Motor neuron (in vitro differentiated cells): Measurements from ENCODE around the gene EFNA1. TPM values are rescaled to one million over a fixed set of nuclear protein-coding genes. Genes with fewer than 3 reads are reported as not detected.
A peak's percentile ranks its signal among the peaks of the same experiment; 100 is the strongest.

Source experiments
- ATAC-seq, 8 experiments: fragments of 200-7000 bp; cut with Tn5 transposase; replicated peaks in 6 of 8; 2 replicates each; pipeline ENCODE4 v1.8.0; 2021; ENCODE audit warnings: mild to moderate bottlenecking in 8 of 8, moderate library complexity in 8 of 8
- H3K27ac ChIP-seq, 2 donors: fragments of 250-450 bp; sonication (Bioruptor Pico); 2 replicates each; pipeline ENCODE4 v1.9.0; 2021; ENCODE audit warnings: antibody characterized with exemption in 2 of 2, mild to moderate bottlenecking in 2 of 2, moderate library complexity in 1 of 2
- H3K4me1 ChIP-seq, 2 donors: fragments of 250-450 bp; sonication (Bioruptor Pico); replicated peaks in 1 of 2; 2 replicates each; pipeline ENCODE4 v1.6.1; 2021; ENCODE audit warnings: antibody characterized with exemption in 2 of 2, mild to moderate bottlenecking in 2 of 2, moderate library complexity in 1 of 2
- H3K4me3 ChIP-seq, 5 donors: fragments of 250-450 bp; sonication (Bioruptor Pico); 2 replicates each; pipeline ENCODE4 v1.9.0; 2021; ENCODE audit warnings: antibody characterized with exemption in 5 of 5, mild to moderate bottlenecking in 5 of 5, moderate library complexity in 4 of 5
- WGBS, 10 experiments: fragments of 450-650 bp; shearing (Covaris generic); methylation state at CpG; one replicate each; pipeline ENCODE4 v1.0.0; 2022; 5-methylcytosine and 5-hydroxymethylcytosine counted together
- in situ Hi-C, 9 experiments: fragments of 400-800 bp; cut with MboI; loops; one replicate each; pipeline ENCODE4 v1.15.0; 2021; ENCODE audit warnings: low sequenced_read_pairs in 9 of 9, low pct_unique_long_range_greater_than_20kb in 2 of 9; ENCODE audit not compliant: unreplicated experiment in 9 of 9
- total RNA-seq, 8 experiments: library from RNA; unstranded; fragments of 300-600 nt; gene quantifications; 2 replicates each; pipeline versions ENCODE4 v1.2.3 to v1.2.4, GENCODE V29; 2022

Gene EFNA1
- total RNA-seq, 8 experiments from 2014 or later, result 0.92 to 61.0 (median 1.6) TPM

- peak; percentile 70 to 79 (median 74) for ATAC-seq
- 0 to 4% (median 0%) methylated on average over 3 to 13 of the region's 67 CpGs; no CpG with 5 or more reads in 5 of the 10 experiments for WGBS, 10 experiments
- peak overlapping the region; percentile 44 to 70 (median 56) for H3K4me3 ChIP-seq
- in situ Hi-C loops, result no loop called here
- H3K27ac ChIP-seq, result peak overlapping the region; percentile 53 to 70
- H3K4me1 ChIP-seq, result peaks cover 37 to 40% of the 10 kb centered on the region in 2 donors
These were observed 42.8 kb upstream of the EFNA1 start for GRCh38 chr1:155084722-155085503.

DNA sequence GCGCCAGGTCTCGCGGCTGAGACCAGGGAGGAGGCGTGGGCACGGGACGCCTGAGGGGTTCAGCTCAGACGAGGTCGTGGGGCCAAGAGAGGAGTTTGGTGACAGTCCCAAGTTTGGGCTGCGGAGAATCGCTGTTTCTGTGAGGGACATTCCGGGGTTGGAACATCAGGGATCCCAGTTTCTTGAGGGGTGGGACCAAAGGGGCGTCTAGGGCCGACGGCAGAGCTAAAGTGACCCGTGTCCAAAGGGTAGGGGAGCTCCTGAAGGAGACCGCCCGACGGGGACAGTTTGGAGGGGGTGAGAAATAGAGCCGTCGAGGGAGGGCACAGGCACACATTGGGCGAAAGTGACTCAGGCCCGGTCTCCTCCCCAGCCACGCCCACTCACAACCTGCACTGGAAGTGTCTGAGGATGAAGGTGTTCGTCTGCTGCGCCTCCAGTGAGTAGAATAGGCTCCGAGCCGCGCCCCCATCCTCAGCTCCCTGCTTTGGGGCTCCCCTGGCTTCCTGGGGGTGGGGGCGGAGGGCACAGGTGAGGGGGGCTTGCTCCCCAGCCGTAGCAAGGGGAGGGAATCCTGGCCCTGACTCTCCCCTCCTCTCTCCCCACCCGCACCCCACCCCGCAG is 42.1 kb upstream of the EFNA1 start:
- H3K4me3 ChIP-seq, result peak overlapping the region; percentile 44 to 70 (median 56)
- WGBS, 10 experiments, result 0 to 18% (median 0%) methylated on average over 2 to 3 of the region's 32 CpGs; no CpG with 5 or more reads in 7 of the 10 experiments
- H3K4me1 ChIP-seq, result peaks cover 37 to 40% of the 10 kb centered on the region in 2 donors
- ATAC-seq, result peak in 3 of 8 experiments; percentile 12 to 31 (median 25)
- in situ Hi-C loops, result no loop called here
- H3K27ac ChIP-seq, result no peak overlapping the region

- Histone ChIP-seq H3K4me1 (peaks cover 37 to 38% of the 10 kb centered on the region in 2 donors), H3K27ac (no peak overlapping the region), H3K4me3 (peak overlapping the region in 3 of 5 donors; percentile 56 to 70 (median 61))
- WGBS, 10 experiments, result 22 to 44% (median 40%) methylated on average over 4 to 8 of the region's 24 CpGs; no CpG with 5 or more reads in 7 of the 10 experiments
- ATAC-seq, result peak in 3 of 8 experiments; percentile 1 to 7 (median 4)
- in situ Hi-C loops, result no loop called here
These were observed 41.4 kb upstream of the EFNA1 start for GRCh38 chr1:155086128-155086741.

DNA sequence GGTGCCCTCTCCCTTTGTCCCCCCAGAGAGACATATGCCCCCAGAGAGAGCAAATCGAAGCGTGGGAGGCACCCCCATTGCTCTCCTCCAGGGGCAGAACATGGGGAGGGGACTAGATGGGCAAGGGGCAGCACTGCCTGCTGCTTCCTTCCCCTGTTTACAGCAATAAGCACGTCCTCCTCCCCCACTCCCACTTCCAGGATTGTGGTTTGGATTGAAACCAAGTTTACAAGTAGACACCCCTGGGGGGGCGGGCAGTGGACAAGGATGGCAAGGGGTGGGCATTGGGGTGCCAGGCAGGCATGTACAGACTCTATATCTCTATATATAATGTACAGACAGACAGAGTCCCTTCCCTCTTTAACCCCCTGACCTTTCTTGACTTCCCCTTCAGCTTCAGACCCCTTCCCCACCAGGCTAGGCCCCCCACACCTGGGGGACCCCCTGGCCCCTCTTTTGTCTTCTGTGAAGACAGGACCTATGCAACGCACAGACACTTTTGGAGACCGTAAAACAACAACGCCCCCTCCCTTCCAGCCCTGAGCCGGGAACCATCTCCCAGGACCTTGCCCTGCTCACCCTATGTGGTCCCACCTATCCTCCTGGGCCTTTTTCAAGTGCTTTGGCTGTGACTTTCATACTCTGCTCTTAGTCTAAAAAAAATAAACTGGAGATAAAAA is 40.7 kb upstream of the EFNA1 start:
- peaks cover 32 to 37% of the 10 kb centered on the region in 2 donors for H3K4me1 ChIP-seq
- 30 to 100% (median 59%) methylated on average over 1 to 4 of the region's 8 CpGs; no CpG with 5 or more reads in 6 of the 10 experiments for whole genome bisulfite sequencing, 10 experiments
- no peak overlapping the region for H3K4me3 ChIP-seq
- in situ Hi-C loops, result no loop called here
- no peak for ATAC-seq
- H3K27ac ChIP-seq, result no peak overlapping the region

- in situ Hi-C loops, result loop anchor here in 4 of 9 experiments (5.0 to 10.0 kb wide), 2 partner anchors 73 to 76 kb away; no protein-coding TSS in a partner anchor
- peak; percentile 65 to 89 (median 74) for ATAC-seq
- Histone ChIP-seq H3K4me3 (peak overlapping the region in 1 of 5 donors; percentile 3), H3K27ac (no peak overlapping the region), H3K4me1 (peaks cover 3 to 17% of the 10 kb centered on the region in 2 donors)
- WGBS, 10 experiments, result 0 to 48% (median 13%) methylated on average over 1 to 18 of the region's 29 CpGs; no CpG with 5 or more reads in 2 of the 10 experiments
These were observed 36.3 kb upstream of the EFNA1 start for GRCh38 chr1:155091071-155092051.

- in situ Hi-C loops, result loop anchor here in 4 of 9 experiments (5.0 to 10.0 kb wide), 2 partner anchors 73 to 75 kb away; no protein-coding TSS in a partner anchor
- peak in 2 of 8 experiments; percentile 2 to 12 for ATAC-seq
- Histone ChIP-seq H3K4me3 (no peak overlapping the region), H3K27ac (no peak overlapping the region), H3K4me1 (peaks cover 3 to 17% of the 10 kb centered on the region in 2 donors)
- WGBS, 10 experiments, result 40 to 100% (median 70%) methylated on average over 1 of the region's 6 CpGs; no CpG with 5 or more reads in 6 of the 10 experiments
These were observed 35.5 kb upstream of the EFNA1 start for GRCh38 chr1:155092131-155092530.

DNA sequence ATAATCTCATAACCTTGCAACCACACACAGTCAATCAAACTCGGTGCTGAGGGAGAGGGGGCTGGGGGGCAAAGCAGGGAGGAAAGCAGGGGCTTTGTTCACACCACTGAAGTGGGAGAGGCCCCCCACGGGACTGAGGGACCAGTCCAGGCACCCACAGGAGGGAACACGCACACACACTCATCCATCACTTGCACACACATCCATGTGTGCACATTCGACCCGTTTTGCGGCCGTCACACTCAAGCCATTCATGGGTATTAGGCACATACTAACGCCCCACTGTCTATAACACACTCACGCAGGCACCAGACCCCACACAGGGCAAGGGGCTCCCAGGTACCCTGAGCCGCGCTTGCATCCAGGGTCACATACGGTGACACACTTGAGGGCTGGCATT is 35.0 kb upstream of the EFNA1 start:
- WGBS, 10 experiments, result 0 to 93% (median 68%) methylated on average over 1 to 5 of the region's 12 CpGs; no CpG with 5 or more reads in 3 of the 10 experiments
- no peak overlapping the region for H3K27ac ChIP-seq
- H3K4me3 ChIP-seq, result no peak overlapping the region
- ATAC-seq, result no peak
- in situ Hi-C loops, result loop anchor here in 4 of 9 experiments (5.0 to 10.0 kb wide), 2 partner anchors 72 to 75 kb away; no protein-coding TSS in a partner anchor
- peaks cover 3 to 17% of the 10 kb centered on the region in 2 donors for H3K4me1 ChIP-seq

GRCh38 chr1:155093911-155094621 is 33.6 kb upstream of the EFNA1 start:
- in situ Hi-C loops, result loop anchor here in 4 of 9 experiments (5.0 to 10.0 kb wide), 2 partner anchors 71 to 73 kb away; no protein-coding TSS in a partner anchor
- no peak overlapping the region for H3K4me3 ChIP-seq

DNA sequence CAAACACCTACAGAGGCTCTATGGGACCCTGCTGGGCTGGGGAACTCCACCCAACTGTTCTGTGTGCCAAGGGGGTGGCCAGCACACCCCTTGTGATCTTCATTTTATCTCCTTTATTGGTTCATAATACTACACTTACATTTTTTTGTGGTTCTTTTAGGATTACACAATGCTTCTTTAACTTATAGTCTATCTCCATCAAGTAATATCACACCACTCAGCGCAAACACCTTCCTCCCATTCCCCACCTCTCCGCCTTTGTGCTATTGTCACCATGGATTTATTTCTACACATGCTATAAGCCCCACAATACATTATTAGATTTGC is 33.1 kb upstream of the EFNA1 start:
- ATAC-seq, result no peak
- in situ Hi-C loops, result loop anchor here in 4 of 9 experiments (5.0 to 10.0 kb wide), 2 partner anchors 70 to 73 kb away; no protein-coding TSS in a partner anchor
- no peak overlapping the region for H3K27ac ChIP-seq
- H3K4me1 ChIP-seq, result peaks cover 3 to 17% of the 10 kb centered on the region in 2 donors
- no peak overlapping the region for H3K4me3 ChIP-seq
- WGBS, 10 experiments, result 33 to 100% (median 76%) methylated on average over 1 to 2 of the region's 2 CpGs

More at GRCh38 chr1:155093911-155094621, 33.6 kb upstream of the EFNA1 start:
- Histone ChIP-seq H3K27ac (no peak overlapping the region), H3K4me1 (peaks cover 3 to 17% of the 10 kb centered on the region in 2 donors)
- 0 to 80% (median 16%) methylated on average over 2 to 7 of the region's 13 CpGs for WGBS, 10 experiments
- peak; percentile 42 to 70 (median 61) for ATAC-seq

DNA sequence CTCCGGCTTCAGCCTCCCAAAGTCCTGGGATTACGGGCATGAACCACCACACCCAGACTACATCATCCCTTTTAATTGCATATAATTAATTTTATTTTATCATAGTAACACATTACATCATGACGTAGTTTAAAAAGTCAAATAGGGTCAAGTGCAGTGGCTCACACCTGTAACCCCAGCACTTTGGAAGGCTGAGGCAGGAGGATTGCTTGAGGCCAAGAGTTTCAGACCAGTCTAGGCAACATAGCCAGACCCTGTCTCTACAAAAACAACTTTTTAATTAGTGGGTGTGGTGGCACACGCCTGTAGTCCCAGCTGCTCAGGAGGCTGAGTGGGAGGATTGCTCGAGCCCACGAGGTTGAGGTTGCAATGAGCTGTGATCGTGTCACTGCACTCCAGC is 28.3 kb upstream of the EFNA1 start:
- WGBS, 10 experiments, result 40 to 100% (median 83%) methylated on average over 1 to 7 of the region's 7 CpGs
- ATAC-seq, result no peak
- no peak overlapping the region for H3K27ac ChIP-seq
- in situ Hi-C loops, result loop anchor here in 3 of 9 experiments (10.0 kb wide), 1 partner anchor 65 kb away; no protein-coding TSS in a partner anchor
- peaks cover 2% of the 10 kb centered on the region in 2 donors for H3K4me1 ChIP-seq
- H3K4me3 ChIP-seq, result no peak overlapping the region

DNA sequence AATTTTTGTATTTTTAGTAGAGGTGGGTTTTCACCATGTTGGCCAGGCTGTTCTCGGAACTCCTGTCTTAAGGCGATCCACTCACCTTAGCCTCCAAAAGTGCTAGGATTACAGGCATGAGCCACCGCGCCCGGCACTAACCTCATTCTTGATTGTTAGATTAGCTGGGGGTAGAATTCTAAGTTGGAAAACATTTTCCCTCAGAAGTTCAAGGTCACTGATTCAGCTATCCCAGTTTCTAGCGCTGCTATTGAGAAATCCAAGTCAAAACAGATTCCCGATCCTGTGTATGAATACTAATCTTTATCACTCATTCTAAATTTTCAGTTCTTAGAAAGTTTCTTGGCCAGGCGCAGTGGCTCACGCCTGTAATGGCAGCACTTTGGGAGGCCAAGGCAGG is 24.4 kb upstream of the EFNA1 start:
- no peak for ATAC-seq
- 64 to 100% (median 79%) methylated on average over 1 to 8 of the region's 9 CpGs; no CpG with 5 or more reads in 3 of the 10 experiments for WGBS, 10 experiments
- in situ Hi-C loops, result loop anchor here in 1 of 9 experiments (10.0 kb wide), 1 partner anchor 61 kb away; no protein-coding TSS in a partner anchor
- Histone ChIP-seq H3K4me1 (no peaks in the 10 kb centered on the region), H3K4me3 (no peak overlapping the region), H3K27ac (no peak overlapping the region)
